BE2C (cell line): ENCODE measurements around the gene JAK1. TPM values are rescaled to one million over a fixed set of nuclear protein-coding genes. Genes with fewer than 3 reads are reported as not detected.

Source experiments
- DNase-seq: peaks from one replicate; pipeline ENCODE4 v3.0.0-alpha.2; 2020
- H3K27me3 ChIP-seq: fragments of 250-450 bp; sonication (Bioruptor Pico); 2 replicates; pipeline ENCODE4 v1.5.1; 2020; ENCODE audit warnings: mild to moderate bottlenecking
- H3K36me3 ChIP-seq: fragments of 250-450 bp; sonication (Bioruptor Pico); 2 replicates; pipeline ENCODE4 v1.5.1; 2020; ENCODE audit warnings: mild to moderate bottlenecking
- H3K4me1 ChIP-seq: fragments of 250-450 bp; sonication (Bioruptor Pico); 2 replicates; pipeline ENCODE4 v1.5.1; 2020
- H3K4me3 ChIP-seq: 2 replicates; pipeline ENCODE4 v1.5.1; 2011; ENCODE audit warnings: low read depth, low read length
- H3K9me3 ChIP-seq: fragments of 250-450 bp; sonication (Bioruptor Pico); 2 replicates; pipeline ENCODE4 v1.5.1; 2020
- CTCF ChIP-seq: IDR thresholded peaks from 2 replicates; pipeline ENCODE4 v1.5.1; 2012; ENCODE audit warnings: mild to moderate bottlenecking, low read depth, low read length
- polyA plus RNA-seq: library from polyadenylated mRNA; unstranded; fragments of >200 nt; gene quantifications from one replicate; pipeline ENCODE4 v1.2.1, GENCODE V29; 2012; ENCODE audit warnings: low read depth, missing spikeins; ENCODE audit not compliant: insufficient read length, insufficient read depth

The JAK1 gene
- 14.0 TPM for polyA plus RNA-seq

DNA sequence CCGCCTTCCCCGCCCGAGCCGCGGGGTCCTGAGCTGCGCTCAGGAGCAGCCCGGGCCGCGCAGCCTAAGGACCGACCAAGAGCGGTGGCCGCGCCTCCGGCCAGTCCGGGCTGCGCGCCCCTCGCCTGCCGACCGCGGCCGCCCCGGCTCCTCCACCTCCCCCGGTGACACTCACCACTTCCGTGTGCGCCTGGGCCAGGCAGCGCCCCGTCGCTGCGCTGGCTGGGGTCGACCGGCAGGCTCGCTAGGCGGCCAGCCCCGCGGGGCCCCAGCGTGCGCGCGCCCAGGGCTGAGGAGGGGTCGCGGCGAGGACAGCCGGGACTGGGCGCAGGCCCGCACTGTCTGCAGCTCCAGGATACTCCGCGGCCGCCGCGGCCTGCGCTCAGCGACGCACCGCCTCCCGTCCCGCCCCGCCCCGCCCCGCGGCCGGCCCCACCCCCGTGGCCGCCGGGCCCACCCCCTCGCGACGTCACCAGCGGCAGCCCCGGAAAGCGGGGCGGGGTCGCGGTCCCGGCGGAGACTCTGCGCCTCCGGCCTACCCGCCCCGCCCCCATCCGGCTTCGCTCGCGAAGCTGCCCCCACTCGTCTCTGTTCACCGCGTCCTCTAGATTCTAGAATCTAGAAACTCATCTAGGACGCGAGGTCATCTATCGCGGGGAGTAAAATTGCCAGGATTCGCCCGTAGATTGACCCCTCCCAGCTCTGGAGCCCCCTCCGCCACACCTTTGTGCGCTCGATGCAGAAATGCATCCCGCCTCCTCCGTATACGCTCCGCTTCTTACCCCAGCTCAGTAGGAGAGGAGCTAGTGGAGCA, at the start of gene JAK1:
Gene JAK1 (minus strand): TSS at position 392 of the 814 bp plus-strand sequence. CDS start 80,285 bp downstream, outside the sequence.
- no peaks in the 10 kb centered on the region for H3K27me3 ChIP-seq
- peak; percentile 87 for DNase-seq
- H3K9me3 ChIP-seq, result no peaks in the 10 kb centered on the region
- H3K36me3 ChIP-seq, result no peaks in the 10 kb centered on the region
- no peaks in the 10 kb centered on the region for H3K4me1 ChIP-seq
- TF ChIP-seq CTCF, result no peak
- H3K4me3 ChIP-seq, result peak within 1 kb of the TSS; percentile 81

- no peak for DNase-seq
- H3K4me3 ChIP-seq, result no peak overlapping the region
- H3K9me3 ChIP-seq, result no peaks in the 10 kb centered on the region
- TF ChIP-seq CTCF, result no peak
- no peaks in the 10 kb centered on the region for H3K36me3 ChIP-seq
- no peaks in the 10 kb centered on the region for H3K27me3 ChIP-seq
- no peaks in the 10 kb centered on the region for H3K4me1 ChIP-seq
These were observed 48.0 kb upstream of the JAK1 start for GRCh38 chr1:65014321-65014720.

- Histone ChIP-seq H3K9me3 (no peaks in the 10 kb centered on the region), H3K4me3 (no peak overlapping the region), H3K4me1 (no peaks in the 10 kb centered on the region), H3K36me3 (no peaks in the 10 kb centered on the region), H3K27me3 (no peaks in the 10 kb centered on the region)
- TF ChIP-seq CTCF, result no peak
- no peak for DNase-seq
These were observed 45.6 kb upstream of the JAK1 start for GRCh38 chr1:65011983-65012382.

- Histone ChIP-seq H3K4me1 (no peaks in the 10 kb centered on the region), H3K4me3 (no peak overlapping the region), H3K9me3 (no peaks in the 10 kb centered on the region), H3K36me3 (no peaks in the 10 kb centered on the region), H3K27me3 (no peaks in the 10 kb centered on the region)
- no peak for DNase-seq
- no peak for TF ChIP-seq CTCF
These were observed 43.5 kb upstream of the JAK1 start for GRCh38 chr1:65009724-65010420.

DNA sequence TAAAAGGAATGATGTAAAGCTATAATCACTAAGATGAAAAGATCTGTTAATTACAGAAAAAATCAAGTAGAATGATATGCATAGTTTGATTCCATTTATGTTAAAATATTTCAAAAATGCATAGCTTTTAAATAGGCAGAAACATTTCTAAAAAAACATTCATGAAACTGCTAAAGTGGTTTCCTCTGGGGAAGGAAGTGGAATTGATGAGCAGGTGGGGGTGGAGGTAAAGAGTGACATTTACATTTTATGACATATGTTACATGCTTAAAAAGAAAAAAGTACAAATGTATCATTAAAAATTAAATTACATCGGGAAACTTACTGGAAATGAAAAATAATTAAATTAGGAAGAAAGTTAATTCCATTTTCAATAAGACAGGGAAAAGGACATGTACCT, 42.8 kb upstream of the JAK1 start:
- H3K9me3 ChIP-seq, result no peaks in the 10 kb centered on the region
- H3K27me3 ChIP-seq, result no peaks in the 10 kb centered on the region
- H3K4me3 ChIP-seq, result no peak overlapping the region
- no peak for DNase-seq
- H3K36me3 ChIP-seq, result no peaks in the 10 kb centered on the region
- no peaks in the 10 kb centered on the region for H3K4me1 ChIP-seq
- TF ChIP-seq CTCF, result no peak

DNA sequence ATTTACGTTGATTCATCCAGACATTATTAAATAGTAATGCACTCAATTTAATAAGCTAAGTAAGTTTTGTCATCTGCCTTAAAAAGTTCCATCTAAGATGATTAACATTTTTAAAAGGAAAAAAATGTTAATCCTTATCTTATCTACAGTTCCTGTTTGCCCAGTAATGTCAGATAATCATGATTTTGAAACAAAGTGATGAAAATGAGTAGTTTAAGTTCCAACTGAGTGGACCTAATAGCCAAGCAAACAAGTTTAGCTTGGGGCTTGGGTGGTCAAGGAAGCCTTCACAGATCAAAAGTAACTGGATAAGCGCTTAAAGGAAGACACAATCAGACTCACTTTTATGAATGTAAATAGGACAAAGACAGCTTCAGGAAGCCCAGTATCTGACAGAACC, 40.5 kb upstream of the JAK1 start:
- Histone ChIP-seq H3K4me3 (no peak overlapping the region), H3K27me3 (no peaks in the 10 kb centered on the region), H3K36me3 (no peaks in the 10 kb centered on the region), H3K9me3 (no peaks in the 10 kb centered on the region), H3K4me1 (no peaks in the 10 kb centered on the region)
- no peak for DNase-seq
- no peak for TF ChIP-seq CTCF
